DMS 273 treated with DMSO at 0.1 percent for 48 hours (cell line): ENCODE data around the gene MTM1.

Experiments used
- DNase-seq: peaks from one replicate; lab custom pipeline; 2025; lab: John Stamatoyannopoulos, UW

The MTM1 gene

GRCh38 chrX:150548684-150549083 lies 19.7 kb upstream of the MTM1 start:
- DNase-seq, result no peak

DNA sequence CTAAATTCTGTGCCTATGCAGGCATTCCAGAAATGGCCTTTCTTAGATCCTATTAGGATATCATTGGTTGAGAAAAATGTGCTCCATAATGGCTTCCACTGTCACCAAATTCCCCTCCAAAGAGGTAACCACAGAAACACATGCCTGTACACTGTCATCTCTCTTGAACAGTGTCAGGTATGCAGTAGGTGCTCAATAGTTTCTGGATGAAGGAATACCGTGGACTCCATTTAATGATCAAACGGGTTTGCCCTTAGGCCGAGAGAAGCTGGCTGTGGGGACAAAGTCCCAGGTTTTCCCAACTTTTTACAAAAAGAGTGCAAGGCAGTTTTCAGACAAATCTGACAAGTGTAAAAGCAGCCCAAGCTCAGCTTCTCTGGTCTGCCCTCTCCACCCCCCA lies 16.5 kb upstream of the MTM1 start:
- no peak for DNase-seq

- DNase-seq, result no peak
Observed at GRCh38 chrX:150558424-150558823, 10.0 kb upstream of the MTM1 start.

- DNase-seq, result no peak
Observed at GRCh38 chrX:150564838-150565237, 3.6 kb upstream of the MTM1 start.

DNA sequence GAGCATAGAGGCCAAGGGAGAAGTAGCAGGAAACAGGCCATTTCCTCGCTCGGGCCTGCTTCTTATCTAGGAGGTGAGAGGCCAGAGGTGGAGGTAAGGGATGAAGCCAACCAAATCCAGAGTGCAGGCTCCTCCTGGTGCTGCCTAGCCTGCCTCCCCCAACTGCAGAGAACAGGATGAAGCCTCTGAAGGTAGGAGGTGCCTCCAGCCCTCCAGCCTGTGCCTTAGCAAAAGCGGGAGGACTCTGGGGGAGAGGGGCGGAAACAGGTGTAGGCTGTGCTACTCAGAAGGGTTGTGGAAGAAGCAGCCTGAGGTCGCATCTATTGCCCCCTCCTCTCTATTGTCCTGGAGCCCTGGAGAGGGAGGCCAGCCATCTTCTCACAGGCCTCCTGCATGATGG lies 2.9 kb upstream of the MTM1 start:
- no peak for DNase-seq

- DNase-seq, result peak; percentile 18
Observed at GRCh38 chrX:150566734-150567182, 1.7 kb upstream of the MTM1 start.

DNA sequence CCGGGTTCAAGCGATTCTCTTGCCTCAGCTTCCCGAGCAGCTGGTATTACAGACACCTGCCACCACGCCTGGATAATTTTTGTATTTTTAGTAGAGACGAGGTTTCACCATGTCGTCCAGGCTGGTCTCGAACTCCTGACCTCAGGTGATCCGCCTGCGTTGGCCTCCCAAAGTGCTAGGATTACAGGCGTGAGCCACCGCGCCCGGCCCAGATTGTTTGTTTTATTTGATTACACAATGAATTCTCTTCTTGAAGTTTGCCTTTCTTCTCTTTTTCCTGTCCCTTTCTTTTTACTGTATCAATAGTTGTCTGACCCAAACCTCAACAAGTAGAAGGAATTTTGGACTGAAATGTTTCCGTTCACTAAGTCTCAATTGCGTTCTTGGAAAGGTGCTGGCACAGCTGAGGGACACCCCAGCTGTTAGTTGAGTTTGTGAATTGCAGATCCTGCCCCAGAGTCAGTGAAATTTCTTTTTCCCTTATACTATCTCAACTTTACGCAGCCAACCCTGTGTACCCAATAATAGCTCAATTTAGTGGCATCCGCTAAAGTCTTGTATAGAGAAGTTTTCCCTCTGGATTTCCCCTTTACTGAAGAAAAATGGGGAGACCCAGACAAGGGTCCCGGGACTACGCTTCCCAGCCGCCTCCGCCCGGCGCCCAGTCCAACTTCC lies 639 bp upstream of the MTM1 start:
- no peak for DNase-seq

- no peak for DNase-seq
Observed at GRCh38 chrX:150569155-150569477, 695 bp downstream of the MTM1 start.

DNA sequence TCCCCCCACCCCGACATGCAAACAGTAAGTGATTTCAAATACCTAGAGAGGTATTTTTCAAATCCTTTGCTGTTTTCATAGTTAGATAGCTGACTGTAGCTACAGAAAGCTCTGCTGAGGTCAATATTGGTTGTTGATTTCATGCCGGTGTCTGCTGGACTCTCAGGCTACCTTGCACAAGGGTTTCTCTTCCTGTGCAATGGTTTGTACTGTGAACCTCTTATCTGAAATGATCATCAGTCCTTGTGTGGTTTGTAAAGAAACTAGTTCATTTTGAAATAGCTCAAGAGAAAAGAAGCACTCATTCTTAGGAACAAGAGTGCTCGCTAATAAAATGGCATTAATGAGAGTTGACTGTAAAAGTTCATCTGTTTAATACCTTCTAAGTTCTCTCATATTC lies 2.1 kb downstream of the MTM1 start:
- DNase-seq, result no peak

DNA sequence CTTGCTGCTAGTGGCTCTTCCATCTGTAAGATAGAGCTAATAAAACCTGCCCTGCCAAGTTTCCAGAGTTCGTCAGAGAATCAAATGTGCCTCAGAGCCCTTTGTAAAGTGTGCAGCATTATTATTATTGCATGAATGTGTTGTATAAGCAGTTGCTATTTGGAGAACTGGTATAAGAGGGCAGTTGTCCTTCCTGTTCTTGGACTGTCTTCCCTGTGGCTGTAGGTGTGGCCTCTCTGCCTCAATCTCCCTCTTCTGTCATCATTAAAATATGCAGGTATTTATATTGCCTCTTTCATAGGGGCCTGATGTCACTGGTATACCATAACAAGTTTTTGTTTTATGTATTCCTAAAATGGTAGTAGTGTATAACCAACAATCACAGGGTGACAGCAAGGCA lies 3.8 kb downstream of the MTM1 start:
- DNase-seq, result no peak

DNA sequence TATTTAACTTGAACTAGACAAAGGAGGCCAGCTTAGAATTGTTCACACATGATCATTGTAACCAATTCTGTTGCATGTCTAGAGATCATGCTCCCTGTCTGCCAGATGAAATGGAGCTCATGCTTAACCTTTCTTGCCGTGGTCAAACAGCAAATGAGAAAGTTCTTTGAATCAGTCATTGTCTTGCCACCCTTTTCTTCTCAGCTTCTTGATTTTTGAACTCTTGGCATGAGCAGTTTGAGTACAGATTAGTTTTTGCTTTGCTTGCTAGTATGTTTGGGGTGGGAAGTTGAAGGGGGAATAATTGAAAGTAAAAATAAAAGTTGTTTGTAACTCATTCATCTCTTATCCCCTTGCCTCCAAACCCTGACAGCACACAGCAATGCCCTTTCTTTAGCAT lies 4.7 kb downstream of the MTM1 start:
- no peak for DNase-seq

- no peak for DNase-seq
Observed at GRCh38 chrX:150573702-150574101, 5.3 kb downstream of the MTM1 start.

DNA sequence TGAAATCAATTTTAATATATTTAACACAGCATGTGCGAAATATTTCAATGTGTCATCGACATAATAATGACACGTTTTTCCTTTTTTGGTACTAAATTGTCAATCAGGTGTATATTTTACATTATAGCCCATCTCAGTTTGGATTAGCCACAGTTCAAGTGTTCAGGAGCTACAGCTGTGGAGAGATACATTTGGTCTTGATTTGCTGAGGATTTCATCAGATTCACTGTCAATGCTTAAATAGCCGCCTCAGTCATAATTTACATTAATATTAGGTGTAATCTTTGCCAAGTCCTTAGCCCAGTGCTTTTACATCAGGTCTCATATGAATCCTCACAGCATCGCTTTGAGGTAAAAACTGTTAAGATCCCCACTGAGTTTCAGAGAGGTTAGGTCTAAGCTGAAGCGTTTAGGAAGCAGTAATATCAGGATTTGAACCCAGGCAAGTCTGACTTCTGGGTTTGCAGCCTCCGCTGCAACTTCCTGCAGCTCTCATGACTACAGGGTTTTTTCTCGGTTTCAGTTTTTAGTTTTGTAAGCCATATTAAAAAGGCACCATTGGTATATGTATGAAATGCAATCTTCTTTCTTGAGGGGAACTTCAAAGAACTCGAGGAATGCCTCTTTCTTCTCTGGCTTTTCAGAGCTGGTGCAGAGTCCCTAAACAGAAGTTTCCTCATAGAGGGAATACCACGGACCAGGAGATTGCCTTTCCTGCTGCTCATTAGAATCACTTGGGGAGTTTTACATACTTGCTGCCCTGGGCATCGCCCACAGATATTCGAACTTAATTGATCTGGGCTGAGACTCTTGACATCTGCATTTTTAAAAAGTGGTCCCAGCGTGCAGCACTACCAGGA lies 6.4 kb downstream of the MTM1 start:
- DNase-seq, result no peak

DNA sequence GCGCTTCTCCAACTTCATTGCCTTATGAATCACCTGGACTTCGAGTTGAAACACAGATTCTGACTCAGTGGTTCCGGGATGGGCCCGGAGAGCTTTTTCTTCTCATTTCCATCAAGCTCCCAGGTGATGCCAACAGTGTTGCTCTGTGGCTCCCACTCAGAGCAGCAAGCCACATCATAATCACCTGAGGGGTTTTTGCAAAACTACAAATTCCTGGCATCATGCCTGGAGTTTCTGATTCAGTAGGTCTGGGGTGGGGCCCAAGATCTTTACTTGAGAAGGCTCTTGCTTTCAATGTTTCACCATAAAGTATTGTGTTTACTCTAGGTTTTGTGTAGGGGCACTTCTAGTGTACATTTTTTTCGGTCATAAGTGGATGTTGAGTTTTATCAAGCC lies 7.0 kb downstream of the MTM1 start:
- DNase-seq, result no peak

DNA sequence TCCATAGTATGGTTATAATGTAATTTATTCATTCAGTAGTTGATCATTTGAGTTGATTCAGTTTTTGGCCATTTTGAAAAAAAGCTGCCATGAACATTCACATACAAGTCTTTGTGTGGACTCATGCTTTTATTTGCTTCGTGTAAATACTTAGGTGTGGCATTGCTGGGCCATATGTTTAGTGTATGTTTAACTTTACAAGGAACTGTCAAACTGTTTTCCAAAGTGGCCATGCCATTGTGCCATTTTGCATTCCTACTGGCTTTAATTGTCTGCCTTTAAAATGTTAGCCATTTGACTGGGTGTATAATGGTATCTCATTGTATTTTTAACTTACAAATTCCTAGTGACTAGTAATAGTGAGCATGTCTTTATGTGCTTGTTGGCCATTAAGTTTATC lies 8.8 kb downstream of the MTM1 start:
- DNase-seq, result no peak

GRCh38 chrX:150581093-150581775 lies 12.8 kb downstream of the MTM1 start:
- DNase-seq, result no peak

DNA sequence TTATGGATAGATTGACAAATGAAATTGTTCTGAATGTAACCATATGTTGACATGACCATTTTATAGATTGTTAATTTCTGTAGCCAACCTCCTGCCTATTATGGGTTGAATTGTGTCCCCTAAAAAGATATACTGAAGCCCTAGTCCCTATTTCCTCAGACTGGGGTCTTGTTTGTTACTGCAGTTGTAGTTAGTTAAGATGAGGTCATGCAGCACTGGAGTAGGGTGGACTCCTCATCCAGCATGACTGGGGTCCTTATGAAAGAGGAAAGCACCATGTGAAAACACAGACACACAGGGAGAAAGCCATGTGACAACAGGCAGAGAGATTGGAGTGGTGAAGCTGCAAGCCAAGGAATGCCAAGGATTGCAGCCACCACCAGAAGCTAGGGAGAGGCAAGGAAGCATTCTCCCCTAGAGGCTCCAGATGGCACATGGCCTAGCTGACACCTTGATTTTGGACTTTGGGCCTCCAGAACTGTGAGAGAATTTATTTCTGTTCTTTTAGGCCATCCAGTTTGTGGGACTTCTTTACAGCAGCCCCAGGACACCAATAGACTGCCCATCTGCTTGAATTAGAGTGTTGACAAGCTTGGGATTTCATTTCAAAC lies 14.0 kb downstream of the MTM1 start:
- no peak for DNase-seq

GRCh38 chrX:150587585-150588503 lies 19.4 kb downstream of the MTM1 start:
- DNase-seq, result no peak

DNA sequence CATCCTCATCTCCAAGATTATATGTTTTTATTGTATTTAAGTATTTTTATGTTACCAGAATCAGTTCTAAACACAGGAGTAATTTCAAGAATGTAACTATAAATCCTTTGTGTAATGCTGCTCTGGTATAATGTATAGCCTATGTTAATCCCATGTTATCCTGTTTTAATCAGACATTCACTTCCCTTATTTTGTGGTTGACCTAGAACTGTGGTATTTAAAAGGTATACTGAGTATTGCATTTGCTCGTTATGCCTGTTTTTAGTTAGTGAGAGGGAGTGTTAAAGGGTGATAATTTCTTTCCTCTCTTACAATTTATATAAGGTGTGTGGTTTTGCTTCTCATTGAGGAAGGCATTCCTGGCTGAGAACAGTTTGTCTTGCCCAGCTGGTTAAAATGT lies 26.2 kb downstream of the MTM1 start:
- DNase-seq, result no peak

DNA sequence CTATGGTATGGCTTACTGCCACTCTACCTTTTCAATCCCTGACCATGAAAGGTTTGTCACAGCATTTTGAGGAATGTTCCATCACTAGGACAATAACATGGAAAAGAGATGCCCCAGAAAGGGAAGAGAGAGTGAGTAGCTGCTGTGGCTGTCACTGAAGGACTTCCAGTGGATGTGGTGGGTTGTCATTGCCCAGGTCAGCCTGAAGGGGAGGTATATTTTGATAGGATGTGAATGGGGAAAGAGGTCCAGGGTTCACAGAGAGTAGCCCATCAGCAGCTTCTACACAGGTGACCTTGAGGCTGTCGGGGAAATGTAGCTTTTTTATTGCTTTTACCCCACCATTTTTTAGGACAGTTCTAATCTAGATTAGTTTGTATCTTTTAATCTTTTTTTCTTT lies 30.8 kb downstream of the MTM1 start:
- no peak for DNase-seq

DNA sequence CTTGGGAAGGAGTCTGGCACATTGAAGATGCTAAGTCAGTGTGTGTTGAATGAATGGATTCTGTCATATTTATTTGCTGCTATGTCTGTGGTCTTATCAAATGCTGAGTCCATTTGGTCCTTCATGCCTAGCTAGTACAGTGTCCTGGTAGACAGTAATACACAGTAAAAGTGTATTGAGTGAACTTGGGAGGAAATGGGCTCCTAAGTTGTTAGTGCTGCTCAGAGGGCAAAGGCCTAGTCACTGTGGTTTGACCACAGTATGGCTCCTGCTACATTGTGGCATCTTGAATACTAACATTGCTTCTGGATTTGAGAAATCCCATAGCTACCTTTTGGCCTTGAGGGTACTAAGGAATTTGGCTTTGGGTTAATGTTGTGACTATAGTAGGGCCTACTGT lies 33.9 kb downstream of the MTM1 start:
- DNase-seq, result no peak

DNA sequence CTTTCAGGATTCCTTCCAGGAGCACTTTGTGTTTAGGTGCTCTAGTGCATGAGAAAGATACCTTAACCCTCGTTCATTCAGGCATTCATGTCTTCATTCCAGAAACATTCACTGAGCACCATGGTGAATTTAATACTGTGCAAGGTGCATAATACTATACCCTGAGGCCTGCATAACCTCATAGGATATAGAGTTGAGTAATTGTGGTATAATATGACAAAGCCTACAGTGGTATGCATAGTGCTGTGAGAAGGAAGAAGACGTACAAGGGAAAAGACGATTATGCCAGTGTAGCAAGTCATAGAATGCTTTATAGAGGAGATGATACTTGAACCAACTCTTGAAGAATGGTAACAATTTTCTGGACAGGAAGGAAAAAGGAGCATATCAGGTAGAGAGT lies 34.3 kb downstream of the MTM1 start:
- no peak for DNase-seq
